GM18858 (cell line): ENCODE results near the gene TBXAS1.

Source experiments
- ATAC-seq: cut with Tn5 transposase; IDR thresholded peaks from one replicate; pipeline ENCODE4 v1.9.1; 2021; ENCODE audit not compliant: unreplicated experiment

TBXAS1 gene

GRCh38 chr7:139829025-139829774 is at the start of gene TBXAS1:
Gene TBXAS1, plus strand, starts transcription at chr7:139829264. Its CDS starts 127 bp downstream, at chr7:139829391.
- no peak for ATAC-seq

- ATAC-seq = no peak
Observed at GRCh38 chr7:139782932-139783331, 46.1 kb upstream of the TBXAS1 start.

GRCh38 chr7:139783647-139784385 is 45.2 kb upstream of the TBXAS1 start:
- no peak for ATAC-seq

- no peak for ATAC-seq
Observed at GRCh38 chr7:139784648-139785047, 44.4 kb upstream of the TBXAS1 start.

DNA sequence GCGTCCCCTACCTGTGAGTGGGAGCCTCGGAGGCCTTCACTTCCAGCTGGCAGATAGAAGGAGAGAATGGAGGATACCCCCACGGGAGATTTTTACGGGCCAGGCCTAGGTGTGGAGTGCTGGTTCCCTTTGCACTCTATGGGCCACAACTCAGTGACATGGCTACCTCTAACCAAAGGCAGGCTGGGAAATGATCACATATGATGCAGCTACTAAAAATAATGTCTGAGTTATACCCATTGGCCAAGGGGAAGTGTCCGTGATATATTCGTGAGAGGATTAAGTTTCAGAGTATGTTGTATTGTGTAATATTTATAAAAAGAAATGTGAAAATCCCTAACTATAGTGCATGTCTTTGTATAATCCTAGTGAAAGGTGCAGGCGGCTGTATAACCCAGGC is 37.7 kb upstream of the TBXAS1 start:
- no peak for ATAC-seq

DNA sequence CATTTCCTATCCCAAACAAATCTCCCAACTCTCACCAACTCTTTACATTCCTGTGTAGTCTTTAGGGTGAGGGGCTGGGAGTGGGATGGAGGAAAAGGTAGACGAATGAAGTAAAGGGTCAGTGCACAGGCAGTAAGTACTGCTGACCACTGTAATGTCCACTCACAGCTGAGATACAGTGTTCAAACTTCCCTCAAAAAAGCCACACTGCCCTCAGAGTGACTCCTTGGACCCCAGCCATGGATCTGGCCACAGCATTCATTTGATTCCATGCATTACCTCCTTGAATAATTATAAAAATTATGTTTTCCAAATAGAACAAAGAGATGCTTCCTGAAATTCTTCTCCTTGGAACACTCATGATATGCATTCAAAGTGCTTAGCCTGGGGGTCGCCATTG is 31.5 kb upstream of the TBXAS1 start:
- ATAC-seq = no peak

DNA sequence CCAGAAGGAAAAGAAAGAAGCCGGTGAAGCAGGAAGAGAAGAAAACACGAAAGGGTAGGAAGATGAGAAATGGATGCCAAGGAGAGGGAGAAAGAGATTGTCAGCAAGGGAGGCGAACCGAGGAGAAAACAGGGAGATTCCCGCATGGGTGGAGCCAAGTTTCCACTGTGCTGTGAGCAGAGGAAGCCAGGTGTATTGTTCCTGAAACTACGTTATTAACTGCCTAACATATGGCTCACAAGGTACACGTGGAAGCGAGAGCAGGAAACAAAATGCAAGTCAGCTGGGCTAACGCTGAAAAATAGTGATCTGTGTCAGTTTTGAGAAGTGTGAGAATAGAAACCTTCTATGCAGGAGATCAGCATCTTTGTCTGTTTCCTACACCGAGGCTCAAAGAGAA is 30.8 kb upstream of the TBXAS1 start:
- ATAC-seq = peak; percentile 88

DNA sequence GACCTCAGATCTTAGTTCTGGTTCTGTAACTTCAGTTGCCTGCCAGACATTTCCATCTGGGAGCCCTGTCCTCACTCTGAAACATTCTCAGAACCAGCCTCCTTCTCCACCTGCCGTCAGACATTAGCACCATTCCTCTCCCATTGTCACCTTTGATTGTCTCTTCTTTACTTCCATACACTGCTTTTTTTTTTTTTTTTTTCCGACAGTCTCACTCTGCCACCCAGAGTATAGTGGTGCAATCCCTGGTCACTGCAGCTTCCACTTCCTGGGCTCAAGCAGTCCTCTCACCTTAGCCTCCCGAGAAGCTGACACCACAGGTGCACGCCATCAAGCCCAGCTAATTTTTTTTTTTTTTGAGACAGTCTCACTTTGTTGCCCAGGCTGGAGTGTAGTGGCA is 30.2 kb upstream of the TBXAS1 start:
- ATAC-seq = no peak

DNA sequence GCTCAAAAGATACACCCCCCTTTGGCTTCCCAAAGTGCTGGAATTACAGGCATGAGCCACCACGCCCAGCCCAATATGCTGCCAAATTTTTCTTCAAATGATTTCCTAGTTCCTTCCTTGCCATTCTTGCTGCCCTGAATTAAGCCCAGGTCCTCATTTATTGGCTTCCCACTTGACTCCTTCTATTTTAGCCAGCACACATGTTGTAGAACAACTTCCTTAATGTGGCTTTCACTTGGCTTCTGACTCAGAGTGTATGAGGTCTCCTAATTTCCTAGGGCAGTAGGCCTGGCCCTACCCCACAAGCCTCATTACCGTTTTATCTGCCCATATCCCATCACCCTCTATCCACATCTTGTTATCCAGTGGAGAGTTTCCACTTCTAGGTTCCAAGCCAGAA is 29.5 kb upstream of the TBXAS1 start:
- ATAC-seq = no peak

DNA sequence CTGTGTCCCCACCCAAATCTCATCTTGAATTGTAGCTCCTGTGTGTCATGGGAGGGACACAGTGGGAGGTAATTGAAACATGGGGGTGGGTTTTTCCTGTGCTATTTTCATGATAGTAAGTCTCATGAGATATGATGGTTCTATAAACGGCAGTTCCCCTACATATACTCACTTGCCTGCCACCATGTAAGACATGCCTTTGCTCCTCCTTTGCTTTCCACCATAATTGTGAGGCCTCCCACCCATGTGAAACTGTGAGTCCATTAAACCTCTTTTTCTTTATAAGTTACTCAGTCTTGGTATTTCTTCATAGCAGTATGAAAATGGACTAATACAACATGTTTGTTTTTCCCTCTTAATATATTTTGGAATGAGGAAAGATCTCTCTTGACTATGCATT is 24.5 kb upstream of the TBXAS1 start:
- no peak for ATAC-seq

GRCh38 chr7:139807009-139807408 is 22.1 kb upstream of the TBXAS1 start:
- no peak for ATAC-seq

DNA sequence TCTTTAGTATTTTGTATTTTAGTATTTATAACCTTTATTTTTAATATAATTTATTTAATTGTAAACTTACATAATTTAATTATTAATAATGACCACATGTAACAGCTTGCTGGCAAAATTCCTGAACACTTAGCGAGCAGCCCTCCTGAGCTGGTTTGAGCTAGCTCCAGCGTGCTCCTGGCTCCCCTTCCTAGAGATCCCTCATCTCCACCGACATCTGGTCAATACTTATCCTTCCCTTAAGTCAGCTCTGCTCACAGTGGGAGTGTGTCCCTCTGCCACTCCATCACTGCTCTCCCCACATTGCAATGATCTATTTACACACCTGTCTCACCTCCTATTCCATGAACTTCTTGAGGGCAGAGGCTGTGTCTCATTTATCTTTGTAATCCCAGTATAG is 20.6 kb upstream of the TBXAS1 start:
- no peak for ATAC-seq

DNA sequence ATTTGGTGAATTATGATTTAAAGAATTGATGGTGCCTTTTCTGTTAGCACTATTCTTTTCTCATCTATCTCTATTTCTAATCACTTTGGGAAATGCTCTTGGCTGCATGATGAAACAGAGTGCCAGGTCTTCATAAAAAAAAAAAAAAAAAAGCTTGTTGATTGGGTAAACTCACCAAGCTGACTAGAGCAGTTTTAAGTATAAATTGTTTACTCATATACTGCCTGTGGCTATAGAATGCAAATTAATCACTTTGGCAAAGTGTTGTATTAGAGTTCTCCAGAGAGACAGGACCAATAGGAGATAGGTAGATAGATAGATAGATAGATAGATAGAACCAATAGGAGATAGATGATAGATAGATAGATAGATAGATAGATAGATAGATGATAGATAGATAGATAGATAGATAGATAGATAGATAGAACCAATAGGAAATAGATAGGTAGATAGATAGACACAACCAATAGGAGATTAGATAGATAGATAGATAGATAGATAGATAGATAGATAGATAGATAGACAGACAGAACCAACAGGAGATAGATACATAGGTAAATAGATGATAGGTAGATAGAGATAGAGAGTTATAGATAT is 20.1 kb upstream of the TBXAS1 start:
- no peak for ATAC-seq

DNA sequence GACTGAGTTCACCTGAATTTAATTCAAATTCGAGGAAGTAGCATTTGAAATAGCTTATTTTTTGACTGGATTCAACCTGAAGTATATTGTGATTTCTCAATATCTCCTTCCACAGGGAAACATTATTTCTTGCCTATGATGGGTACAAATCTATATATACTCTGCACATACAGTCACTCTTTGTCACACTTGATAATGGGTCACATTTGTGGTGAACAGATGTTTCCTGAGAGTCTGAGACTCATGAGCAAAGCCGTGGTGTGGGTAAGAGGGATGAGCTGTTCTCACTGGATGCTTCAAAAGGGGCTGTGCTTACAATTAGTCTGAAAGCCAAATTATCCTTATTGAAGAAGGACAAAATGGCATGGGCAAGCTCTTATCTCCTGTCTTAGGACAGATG is 18.0 kb upstream of the TBXAS1 start:
- ATAC-seq = no peak

DNA sequence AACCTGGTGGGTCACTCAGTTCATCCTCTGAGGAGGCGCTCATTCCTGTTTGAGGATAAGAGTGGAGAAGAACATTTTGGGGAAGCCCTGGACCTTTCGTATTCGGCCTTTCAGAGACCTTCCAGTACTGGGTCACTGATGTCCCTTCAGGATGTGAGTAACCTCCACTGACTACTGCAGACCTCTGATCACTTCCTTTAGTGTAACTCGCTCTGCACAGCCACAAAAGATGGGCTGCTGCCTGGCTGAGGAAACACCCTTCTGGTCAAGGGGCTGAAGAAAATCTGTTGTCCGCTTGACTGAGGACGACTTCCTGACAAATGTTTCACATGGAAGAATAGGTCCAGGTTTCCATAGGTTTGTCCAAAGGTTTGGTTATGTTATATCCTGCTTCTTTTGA is 15.9 kb upstream of the TBXAS1 start:
- ATAC-seq = no peak

DNA sequence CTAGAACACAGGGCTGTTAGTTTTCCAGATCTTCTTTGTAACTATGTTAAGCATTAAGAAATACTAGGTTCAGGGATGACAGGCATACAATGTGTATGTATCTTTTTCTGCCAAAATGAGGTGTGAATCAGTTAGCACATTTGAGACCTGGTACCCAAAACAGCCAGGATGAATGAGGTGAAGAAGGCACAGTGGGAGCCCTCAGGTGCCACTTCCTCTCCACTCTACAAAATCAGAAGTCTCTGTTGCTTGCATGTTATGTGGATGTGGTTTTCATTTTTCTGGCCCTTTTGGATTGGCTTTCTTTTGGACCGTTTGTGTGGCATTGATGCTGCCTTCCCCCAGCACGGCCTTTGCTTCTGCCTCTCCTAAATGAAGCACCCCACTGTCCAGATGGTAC is 15.4 kb upstream of the TBXAS1 start:
- ATAC-seq = no peak

- ATAC-seq = no peak
Observed at GRCh38 chr7:139817249-139817648, 11.8 kb upstream of the TBXAS1 start.

- ATAC-seq = no peak
Observed at GRCh38 chr7:139820089-139820488, 9.0 kb upstream of the TBXAS1 start.

GRCh38 chr7:139821349-139822105 is 7.5 kb upstream of the TBXAS1 start:
- ATAC-seq = no peak

DNA sequence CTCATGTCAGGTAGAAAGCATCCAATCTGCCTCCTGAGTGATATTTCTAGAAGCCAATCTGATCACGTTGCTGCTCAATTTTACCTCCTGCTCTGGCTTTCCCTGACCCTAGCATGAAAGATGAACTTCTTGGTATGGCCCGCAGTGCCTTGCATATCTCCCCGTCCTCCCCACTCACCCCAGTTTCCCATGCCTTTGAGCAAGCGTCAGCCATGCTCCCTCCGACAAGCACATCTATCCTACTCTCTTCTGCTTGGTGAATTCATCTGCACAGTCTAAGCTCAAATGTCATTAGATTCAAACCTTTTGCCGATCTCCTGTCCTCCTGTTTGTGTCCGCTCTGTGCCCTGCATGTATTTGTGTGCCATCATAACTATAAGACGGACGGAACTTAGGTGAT is 6.2 kb upstream of the TBXAS1 start:
- ATAC-seq = no peak

DNA sequence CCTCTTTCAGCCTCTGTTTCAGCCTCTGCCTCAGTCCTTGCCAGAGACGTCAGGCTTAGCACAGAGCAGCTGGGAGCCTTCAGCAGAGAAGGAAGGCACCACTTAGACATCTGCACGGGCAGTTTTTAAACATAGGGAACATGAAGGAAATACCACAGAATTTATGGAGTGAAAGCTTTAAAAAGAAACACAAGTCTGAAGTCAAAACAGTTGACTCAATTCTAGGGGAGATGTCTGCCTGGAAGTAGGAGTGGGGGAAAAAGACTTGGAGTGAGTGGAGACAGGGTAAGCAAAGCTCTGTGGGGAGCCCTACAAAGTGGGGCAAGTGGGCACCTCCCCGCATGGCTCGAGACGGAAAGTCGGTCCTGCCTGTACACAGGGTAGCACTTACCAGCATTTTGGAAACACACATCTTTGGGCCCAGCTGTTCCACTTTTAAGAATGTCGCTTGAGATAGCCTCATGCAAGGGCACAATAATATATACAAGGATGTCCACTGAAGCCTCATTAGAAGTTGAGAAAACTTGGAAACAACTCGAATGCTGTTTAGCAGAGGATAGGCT is 5.0 kb upstream of the TBXAS1 start:
- no peak for ATAC-seq
